ENCODE results near the gene SMOC1. TPM values are rescaled to one million over a fixed set of nuclear protein-coding genes. Genes with fewer than 3 reads are reported as not detected.

Gene SMOC1
- total and polyA plus RNA-seq, 9 of the 15 experiments (the other 6 are each of a cell fraction or from before 2014, with no cell fraction given), result 0.04 TPM; not detected in 8

GRCh38 chr14:69945347-69945746, 66.1 kb downstream of the SMOC1 start:
- Histone ChIP-seq H3K27me3 (ENCODE audit: control insufficient read depth in 2 of 2, insufficient read depth in 2 of 2, low read length in 2 of 2) (no peaks in the 10 kb centered on the region; a peak in 1 of 5 replicates), H3K9ac (ENCODE audit: insufficient read depth in 1 of 2, low read depth in 2 of 2, low read length in 2 of 2) (no peak overlapping the region), H3K4me1 (replicated peaks in 1 of 2; ENCODE audit: control insufficient read depth in 2 of 2, insufficient read depth in 2 of 2, low read length in 2 of 2) (no peaks in the 10 kb centered on the region), H2AFZ (ENCODE audit: low read depth, low read length) (no peak overlapping the region), H3K4me3 (no peak overlapping the region), H3K27ac (ENCODE audit: extremely low read depth, low read depth, low read length) (no peak overlapping the region), H3K36me3 (ENCODE audit: control insufficient read depth, insufficient read depth, low read length) (no peaks in the 10 kb centered on the region), H3K4me2 (ENCODE audit: insufficient read depth, low read length) (no peak overlapping the region), H3K79me2 (ENCODE audit: control insufficient read depth, insufficient read depth, low read length) (no peaks in the 10 kb centered on the region), H3K9me3 (replicated peaks; ENCODE audit: control insufficient read depth, insufficient read depth, low read depth, low read length) (no peaks in the 10 kb centered on the region), H4K20me1 (replicated peaks; ENCODE audit: control insufficient read depth, insufficient read depth, low read length) (no peaks in the 10 kb centered on the region), H3K9me1 (ENCODE audit: control insufficient read depth, insufficient read depth, low read length) (no peaks in the 10 kb centered on the region)
- ChIA-PET POLR2A (no interaction called here), CTCF (ENCODE audit: low intra/inter-chr PET ratio) (no interaction called here)
- intact Hi-C loops (cut with micrococcal nuclease) (no loop called here), in situ Hi-C loops (cut with MboI) (no loop called here)
- ATAC-seq (no peak), DNase-seq (ENCODE audit: extremely low read depth in 1 of 4, low spot score in 3 of 4) (no peak), FAIRE-seq (no peak)
- no TSS peak for BruUV-seq (replicated peaks)
- 0% methylated on average over 1 of the region's 1 CpG for WGBS (ENCODE audit: insufficient coverage, low coverage, missing lambda C conversion rate)
- TF ChIP-seq CLOCK (CRISPR knock-in tag; IDR thresholded peaks at IDR 0.05; ENCODE audit: borderline replicate concordance) (no peak), SRSF1 (IDR thresholded peaks at IDR 0.05; ENCODE audit: low read depth, low read length) (no peak), NONO (IDR thresholded peaks at IDR 0.05; ENCODE audit: low read depth in 2 of 2, low read length in 1 of 2) (no peak), ATF6 (CRISPR knock-in tag; IDR thresholded peaks at IDR 0.05) (no peak), ZFP91 (CRISPR knock-in tag; IDR thresholded peaks at IDR 0.05) (no peak), SREBF1 (IDR thresholded peaks at IDR 0.05; ENCODE audit: borderline replicate concordance, low read depth, low read length) (no peak), THAP7 (CRISPR knock-in tag; IDR thresholded peaks at IDR 0.05) (no peak), E2F3 (CRISPR knock-in tag; IDR thresholded peaks at IDR 0.05) (no peak), TCF3 (CRISPR knock-in tag; IDR thresholded peaks at IDR 0.05) (no peak)
